Gastrocnemius medialis (tissue), 4 donors: ENCODE data around the gene ARHGAP15. TPM values are rescaled to one million over a fixed set of nuclear protein-coding genes. Genes with fewer than 3 reads are reported as not detected.

ENCODE experiments used
- ATAC-seq, 2 donors: fragments of 150-250 bp; one replicate each; pipeline ENCODE4 v1.9.1; 2016
- DNase-seq, 2 donors: peaks; one replicate each; pipeline ENCODE4 v3.0.0-alpha.2; 2019
- H3K27ac ChIP-seq, 4 donors: fragments of 200-600 bp; sonication (generic); 1 replicate in 1 of 4; 2 replicates in 3 of 4; pipeline ENCODE4 v1.5.1; 2016 to 2018; ENCODE audit warnings: mild to moderate bottlenecking in 2 of 4, moderate library complexity in 1 of 4
- H3K27me3 ChIP-seq, 3 donors: fragments of 200-600 bp; sonication (generic) in 2 of 3; 1 replicate in 1 of 3; 2 replicates in 2 of 3; pipeline versions ENCODE4 v1.5.1 to v1.6.0; 2016 to 2019; ENCODE audit warnings: mild to moderate bottlenecking in 1 of 3, moderate library complexity in 1 of 3
- H3K36me3 ChIP-seq, 2 donors: fragments of 200-600 bp; sonication (generic) in 1 of 2; one replicate each; pipeline ENCODE4 v1.5.1; 2017 to 2018
- H3K4me1 ChIP-seq, 2 donors: fragments of 200-600 bp; sonication (generic) in 1 of 2; one replicate each; pipeline ENCODE4 v1.5.1; 2016 to 2017; ENCODE audit warnings: mild to moderate bottlenecking in 2 of 2
- H3K4me3 ChIP-seq, 4 donors: fragments of 200-600 bp; sonication (generic) in 3 of 4; 1 replicate in 1 of 4; 2 replicates in 3 of 4; pipeline ENCODE4 v1.5.1; 2016 to 2019; ENCODE audit warnings: mild to moderate bottlenecking in 2 of 4
- H3K9me3 ChIP-seq, 3 donors: fragments of 200-600 bp; sonication (generic) in 2 of 3; 1 replicate in 1 of 3; 2 replicates in 2 of 3; pipeline ENCODE4 v1.5.1; 2016 to 2019
- POLR2A ChIP-seq, 2 donors: fragments of 450-650 bp; IDR thresholded peaks; one replicate each; pipeline ENCODE4 v1.6.1; 2017; ENCODE audit warnings: antibody characterized with exemption in 2 of 2, mild to moderate bottlenecking in 2 of 2, moderate library complexity in 2 of 2
- in situ Hi-C, 4 donors: fragments of 200-750 bp; cut with MboI; loops; one replicate each; pipeline versions ENCODE4 v1.15.0 to v1.8.0; 2017; ENCODE audit warnings: low sequenced_read_pairs in 4 of 4
- intact Hi-C: fragments of 100-400 bp; cut with DNase I; formaldehyde crosslinking; loops from one replicate; pipeline ENCODE4 v1.15.1; 2023; ENCODE audit warnings: low total_unique reads
- total RNA-seq, 4 donors: library from RNA; depleted of rRNA; stranded (reverse); fragments of >200 nt; gene quantifications; one replicate each; pipeline versions ENCODE4 v1.1.0 to v1.2.3, GENCODE V29; 2016
- TF ChIP-seq, protein P1 (sequence below), 5 experiments: fragments of 450-650 bp in 3 of 5; fragments of 200-600 bp in 2 of 5; sonication (generic) in 2 of 5; IDR thresholded peaks in 4 of 5; conservative IDR thresholded peaks in 1 of 5; 1 replicate in 4 of 5; 2 replicates in 1 of 5; pipeline ENCODE4 v1.5.1; 2016 to 2019; ENCODE audit warnings: antibody characterized with exemption in 5 of 5, mild to moderate bottlenecking in 3 of 5, moderate library complexity in 3 of 5

ARHGAP15 gene
- total RNA-seq, 4 donors from 2014 or later, result 1.2 to 3.2 (median 1.3) TPM; not detected in 1

DNA sequence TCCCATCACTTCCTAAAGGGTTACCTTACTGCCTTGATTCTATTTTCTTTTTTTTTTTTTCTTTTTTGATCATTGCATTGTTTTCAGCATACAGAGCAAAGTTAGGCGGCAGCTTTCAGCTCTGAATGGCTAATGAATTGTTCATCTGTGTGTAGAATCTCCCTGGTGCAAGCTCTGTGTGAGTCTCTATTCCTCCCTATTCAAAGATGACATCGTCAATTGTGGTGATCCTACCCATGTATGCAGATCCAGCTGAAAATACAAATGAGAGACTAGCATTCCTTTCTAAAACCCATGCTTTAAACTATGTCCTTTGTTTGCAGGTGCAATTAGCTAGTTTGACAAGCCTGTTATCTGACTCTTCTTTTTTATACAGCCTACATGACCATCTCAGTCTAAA lies 539.0 kb downstream of the ARHGAP15 start:
- no peak overlapping the region for H3K27ac ChIP-seq
- no peaks in the 10 kb centered on the region for H3K4me1 ChIP-seq
- no peak overlapping the region for H3K4me3 ChIP-seq
- intact Hi-C loops, result no loop called here
- no peaks in the 10 kb centered on the region for H3K36me3 ChIP-seq
- DNase-seq, result no peak
- no peak for ATAC-seq
- in situ Hi-C loops, result no loop called here
- no peaks in the 10 kb centered on the region for H3K9me3 ChIP-seq
- no peaks in the 10 kb centered on the region for H3K27me3 ChIP-seq
- TF ChIP-seq, protein P1, sequence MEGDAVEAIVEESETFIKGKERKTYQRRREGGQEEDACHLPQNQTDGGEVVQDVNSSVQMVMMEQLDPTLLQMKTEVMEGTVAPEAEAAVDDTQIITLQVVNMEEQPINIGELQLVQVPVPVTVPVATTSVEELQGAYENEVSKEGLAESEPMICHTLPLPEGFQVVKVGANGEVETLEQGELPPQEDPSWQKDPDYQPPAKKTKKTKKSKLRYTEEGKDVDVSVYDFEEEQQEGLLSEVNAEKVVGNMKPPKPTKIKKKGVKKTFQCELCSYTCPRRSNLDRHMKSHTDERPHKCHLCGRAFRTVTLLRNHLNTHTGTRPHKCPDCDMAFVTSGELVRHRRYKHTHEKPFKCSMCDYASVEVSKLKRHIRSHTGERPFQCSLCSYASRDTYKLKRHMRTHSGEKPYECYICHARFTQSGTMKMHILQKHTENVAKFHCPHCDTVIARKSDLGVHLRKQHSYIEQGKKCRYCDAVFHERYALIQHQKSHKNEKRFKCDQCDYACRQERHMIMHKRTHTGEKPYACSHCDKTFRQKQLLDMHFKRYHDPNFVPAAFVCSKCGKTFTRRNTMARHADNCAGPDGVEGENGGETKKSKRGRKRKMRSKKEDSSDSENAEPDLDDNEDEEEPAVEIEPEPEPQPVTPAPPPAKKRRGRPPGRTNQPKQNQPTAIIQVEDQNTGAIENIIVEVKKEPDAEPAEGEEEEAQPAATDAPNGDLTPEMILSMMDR (IDR thresholded peaks at IDR 0.05 in 4 of 5, conservative IDR thresholded peaks at IDR 0.05 in 1 of 5), result no peak
- no peak for TF ChIP-seq POLR2A (IDR thresholded peaks at IDR 0.05)

DNA sequence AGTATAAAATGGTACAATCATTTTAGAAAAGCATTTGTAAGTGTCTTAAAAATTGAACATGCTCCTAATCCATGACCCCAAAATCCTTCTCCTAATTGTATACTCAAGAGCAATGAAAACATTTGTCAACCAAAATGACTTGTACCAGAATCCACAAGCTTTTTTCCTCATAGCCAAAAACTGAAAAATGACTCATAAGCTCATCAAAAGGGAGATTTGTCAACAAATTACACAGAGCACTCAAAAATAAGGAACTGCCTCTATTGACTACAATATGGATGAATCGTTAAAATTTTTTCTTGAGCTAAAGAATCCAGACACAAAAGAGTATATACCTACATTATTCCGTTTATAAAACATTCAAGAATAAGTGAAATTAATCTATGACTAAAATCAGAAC lies 544.8 kb downstream of the ARHGAP15 start:
- no peak for TF ChIP-seq POLR2A (IDR thresholded peaks at IDR 0.05)
- TF ChIP-seq, protein P1 (IDR thresholded peaks at IDR 0.05 in 4 of 5, conservative IDR thresholded peaks at IDR 0.05 in 1 of 5), result no peak
- H3K36me3 ChIP-seq, result no peaks in the 10 kb centered on the region
- intact Hi-C loops, result no loop called here
- H3K9me3 ChIP-seq, result no peaks in the 10 kb centered on the region
- H3K4me3 ChIP-seq, result no peak overlapping the region
- no peak for DNase-seq
- H3K27me3 ChIP-seq, result no peaks in the 10 kb centered on the region
- H3K4me1 ChIP-seq, result no peaks in the 10 kb centered on the region
- in situ Hi-C loops, result no loop called here
- no peak for ATAC-seq
- no peak overlapping the region for H3K27ac ChIP-seq

DNA sequence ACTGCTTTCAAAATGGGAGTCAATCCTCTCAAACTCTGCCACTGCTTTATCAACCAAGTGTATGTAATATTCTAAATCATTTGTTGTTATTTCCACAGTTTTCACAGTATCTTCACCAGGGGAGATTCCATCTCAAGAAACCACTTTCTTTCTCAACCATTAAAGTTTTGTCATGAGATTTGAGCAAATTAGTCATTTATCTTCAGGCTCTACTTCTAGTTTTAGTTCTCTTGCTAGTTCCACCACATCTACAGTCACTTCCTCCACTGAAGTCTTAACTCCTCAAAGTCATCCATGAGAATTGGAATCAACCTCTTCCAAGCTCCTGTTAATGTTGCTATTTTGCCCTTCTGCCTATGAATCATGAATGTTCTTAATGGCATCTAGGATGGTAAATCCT lies 545.8 kb downstream of the ARHGAP15 start:
- TF ChIP-seq, protein P1 (IDR thresholded peaks at IDR 0.05 in 4 of 5, conservative IDR thresholded peaks at IDR 0.05 in 1 of 5), result no peak
- no peak for TF ChIP-seq POLR2A (IDR thresholded peaks at IDR 0.05)
- DNase-seq, result no peak
- Histone ChIP-seq H3K36me3 (no peaks in the 10 kb centered on the region), H3K27ac (no peak overlapping the region), H3K4me3 (no peak overlapping the region), H3K4me1 (no peaks in the 10 kb centered on the region), H3K9me3 (no peaks in the 10 kb centered on the region), H3K27me3 (no peaks in the 10 kb centered on the region)
- ATAC-seq, result no peak
- intact Hi-C loops (no loop called here), in situ Hi-C loops (no loop called here)

DNA sequence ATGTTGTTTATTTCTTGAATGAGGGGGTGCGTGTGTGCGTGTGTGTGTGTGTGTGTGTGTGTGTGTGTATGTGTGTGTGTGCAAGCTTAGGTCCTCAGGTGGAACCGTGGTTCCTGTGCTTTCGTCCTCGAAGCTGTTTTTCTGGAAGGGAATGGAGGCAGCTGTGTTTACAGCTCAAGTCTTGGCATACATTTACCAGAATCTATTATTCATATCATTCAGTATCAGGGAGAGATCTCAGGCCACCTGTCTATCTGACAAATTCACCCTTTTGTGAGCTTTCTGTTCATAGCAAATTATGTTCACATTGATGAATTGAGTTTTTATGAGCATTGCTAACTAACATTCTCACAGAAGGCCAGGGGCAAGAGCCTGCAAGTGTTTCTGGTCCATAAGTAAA lies 550.4 kb downstream of the ARHGAP15 start:
- Histone ChIP-seq H3K27ac (no peak overlapping the region), H3K9me3 (no peaks in the 10 kb centered on the region), H3K27me3 (no peaks in the 10 kb centered on the region), H3K4me3 (no peak overlapping the region), H3K4me1 (no peaks in the 10 kb centered on the region), H3K36me3 (no peaks in the 10 kb centered on the region)
- no peak for TF ChIP-seq POLR2A (IDR thresholded peaks at IDR 0.05)
- TF ChIP-seq, protein P1 (IDR thresholded peaks at IDR 0.05 in 4 of 5, conservative IDR thresholded peaks at IDR 0.05 in 1 of 5), result no peak
- intact Hi-C loops, result no loop called here
- ATAC-seq (no peak), DNase-seq (no peak)
- in situ Hi-C loops, result no loop called here

DNA sequence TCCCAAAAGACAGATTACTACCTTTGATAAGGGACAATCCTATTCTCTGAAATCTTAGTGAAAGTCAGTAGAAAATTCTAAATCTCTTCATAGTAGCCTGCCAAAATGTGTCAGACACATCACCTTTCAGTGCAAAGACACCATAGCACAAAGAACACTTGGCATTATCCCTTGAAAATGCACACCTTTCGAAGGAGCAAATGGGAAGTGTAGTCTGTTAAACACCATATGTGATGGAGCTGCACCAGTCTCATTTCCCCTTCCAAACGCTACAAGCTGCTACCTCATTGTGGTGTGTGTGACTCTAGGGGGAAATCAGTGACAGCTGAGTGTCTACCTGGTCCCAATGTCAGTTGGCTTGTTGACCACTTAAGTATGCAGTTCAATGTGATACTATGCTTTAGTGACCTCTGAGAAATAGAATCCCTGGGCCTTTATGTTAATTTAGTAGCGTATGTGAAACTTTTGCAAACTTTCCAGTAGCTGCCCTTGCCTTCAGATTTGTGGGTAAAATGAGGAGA lies 551.7 kb downstream of the ARHGAP15 start:
- in situ Hi-C loops (no loop called here), intact Hi-C loops (no loop called here)
- no peak for TF ChIP-seq POLR2A (IDR thresholded peaks at IDR 0.05)
- TF ChIP-seq, protein P1 (IDR thresholded peaks at IDR 0.05 in 4 of 5, conservative IDR thresholded peaks at IDR 0.05 in 1 of 5), result no peak
- H3K36me3 ChIP-seq, result no peaks in the 10 kb centered on the region
- no peaks in the 10 kb centered on the region for H3K4me1 ChIP-seq
- H3K27me3 ChIP-seq, result no peaks in the 10 kb centered on the region
- ATAC-seq (no peak), DNase-seq (no peak)
- no peak overlapping the region for H3K4me3 ChIP-seq
- H3K27ac ChIP-seq, result no peak overlapping the region
- H3K9me3 ChIP-seq, result no peaks in the 10 kb centered on the region
